Airway epithelial cell (primary cell): ENCODE data around the gene HOMER3. TPM values are rescaled to one million over a fixed set of nuclear protein-coding genes. Genes with fewer than 3 reads are reported as not detected.

Source experiments
- total RNA-seq: library from RNA; depleted of rRNA; stranded (reverse); fragments of >200 nt; gene quantifications from 2 replicates; pipeline ENCODE4 v1.2.3, GENCODE V29; 2015

Gene HOMER3
- 116 and 136 TPM in 2 replicates for total RNA-seq

GRCh38 chr19:18940769-18941627, at the start of gene HOMER3:
HOMER3 (minus strand) TSS chr19:18941217; CDS start chr19:18938982, 2,235 bp downstream.

GRCh38 chr19:18919086-18919899, 21.7 kb downstream of the HOMER3 start, which contains the start of the genes COPE and DDX49:
COPE (minus strand) TSS chr19:18919387; CDS start chr19:18919348, 39 bp downstream.
DDX49 (plus strand) TSS chr19:18919715; CDS start chr19:18919742, 27 bp downstream.

GRCh38 chr19:18895824-18896341, 45.1 kb downstream of the HOMER3 start, which contains the start of gene CERS1:
CERS1 (minus strand) TSS chr19:18896158; CDS start chr19:18896072, 86 bp downstream.

Other genes starting within 250 kb of the HOMER3 start
- not detected in 2 replicates for gene COMP, start 149.9 kb downstream of the HOMER3 start, total RNA-seq
- 50.7 and 71.7 TPM in 2 replicates for gene UPF1, start 109.3 kb downstream of the HOMER3 start, total RNA-seq
- 0.56 and 1.4 TPM in 2 replicates for gene CERS1, start 45.1 kb downstream of the HOMER3 start, total RNA-seq
- 343 and 355 TPM in 2 replicates for gene COPE, start 21.8 kb downstream of the HOMER3 start, total RNA-seq
- 70.6 and 99.5 TPM in 2 replicates for gene DDX49, start 21.5 kb downstream of the HOMER3 start, total RNA-seq
- 13.4 and 19.0 TPM in 2 replicates for gene SUGP2, start 92.3 kb upstream of the HOMER3 start, total RNA-seq
- gene ARMC6, start 92.4 kb upstream of the HOMER3 start, total RNA-seq: 40.5 and 41.9 TPM in 2 replicates
- 4.0 and 4.9 TPM in 2 replicates for gene SLC25A42, start 122.8 kb upstream of the HOMER3 start, total RNA-seq
- gene TMEM161A, start 197.3 kb upstream of the HOMER3 start, total RNA-seq: 36.8 and 41.5 TPM in 2 replicates
- 0.93 TPM in 1 of 2 replicates, not detected in the other for gene MEF2B, start 229.0 kb upstream of the HOMER3 start, total RNA-seq